Eye (tissue), 1 donor: Measurements from ENCODE around the gene NEUROD2.

ENCODE experiments used
- DNase-seq: peaks from one replicate; pipeline ENCODE4 v3.0.0-alpha.2; 2015

NEUROD2 gene

GRCh38 chr17:39634384-39634871 is 26.7 kb upstream of the NEUROD2 start:
- DNase-seq = peak; percentile 78

GRCh38 chr17:39633570-39634183 is 26.0 kb upstream of the NEUROD2 start:
- DNase-seq = no peak

GRCh38 chr17:39632153-39632941 is 24.6 kb upstream of the NEUROD2 start:
- no peak for DNase-seq

GRCh38 chr17:39631403-39631802 is 23.7 kb upstream of the NEUROD2 start:
- no peak for DNase-seq

GRCh38 chr17:39629898-39630297 is 22.2 kb upstream of the NEUROD2 start:
- DNase-seq = no peak

GRCh38 chr17:39629494-39629880 is 21.8 kb upstream of the NEUROD2 start:
- no peak for DNase-seq

- DNase-seq = no peak
Measured at GRCh38 chr17:39628655-39629493, 21.2 kb upstream of the NEUROD2 start.

GRCh38 chr17:39627712-39628516 is 20.2 kb upstream of the NEUROD2 start:
- peak; percentile 72 for DNase-seq

GRCh38 chr17:39627047-39627711 is 19.5 kb upstream of the NEUROD2 start:
- peak; percentile 28 for DNase-seq

GRCh38 chr17:39626171-39627046 is 18.7 kb upstream of the NEUROD2 start, which contains the start of gene PPP1R1B:
TSS of gene PPP1R1B (plus strand) at chr17:39626952. CDS start at chr17:39627393, 441 bp downstream.
- peak; percentile 41 for DNase-seq

GRCh38 chr17:39625198-39625785 is 17.6 kb upstream of the NEUROD2 start:
- DNase-seq = no peak

GRCh38 chr17:39624313-39624712 is 16.6 kb upstream of the NEUROD2 start:
- no peak for DNase-seq

GRCh38 chr17:39623356-39623950 is 15.7 kb upstream of the NEUROD2 start:
- DNase-seq = peak; percentile 90

- DNase-seq = no peak
Measured at GRCh38 chr17:39622380-39623006, 14.8 kb upstream of the NEUROD2 start.

GRCh38 chr17:39621523-39622379 is 14.0 kb upstream of the NEUROD2 start:
- peak; percentile 97 for DNase-seq

- DNase-seq = no peak
Measured at GRCh38 chr17:39619786-39620101, 12.0 kb upstream of the NEUROD2 start.

GRCh38 chr17:39618956-39619785 is 11.5 kb upstream of the NEUROD2 start:
- DNase-seq = no peak
